Measurements from ENCODE around the gene ERC2.

GRCh38 chr3:55868347-55868746, 599.9 kb downstream of the ERC2 start:
- TF ChIP-seq SREBF2 (IDR thresholded peaks at IDR 0.05) (no peak), CTCF (IDR thresholded peaks at IDR 0.05) (no peak), CEBPB (IDR thresholded peaks at IDR 0.05) (no peak), EP300 (IDR thresholded peaks at IDR 0.05) (no peak), POLR2A (IDR thresholded peaks at IDR 0.05; ENCODE audit: low read length) (no peak), RAD21 (conservative IDR thresholded peaks at IDR 0.05 in 1 of 2, IDR thresholded peaks at IDR 0.05 in 1 of 2) (no peak), USF2 (IDR thresholded peaks at IDR 0.05) (no peak), E2F6 (IDR thresholded peaks at IDR 0.05; ENCODE audit: borderline replicate concordance, low read depth) (no peak), JUN (IDR thresholded peaks at IDR 0.05) (no peak), CHD2 (IDR thresholded peaks at IDR 0.05; ENCODE audit: low read length, partially characterized antibody) (no peak), ZFP36 (IDR thresholded peaks at IDR 0.05; ENCODE audit: borderline replicate concordance, partially characterized antibody) (no peak)
